IPS-18a (cell line): ENCODE data around the gene GNG14.
"Not testable (repeated sequence)": the region's sequence is repeated elsewhere in the genome, so short reads cannot be mapped to it uniquely, and the experiment has no call there.

Source experiments
- H3K27ac ChIP-seq: one replicate; pipeline ENCODE4 v1.5.1; 2013; ENCODE audit warnings: low read length
- H3K27me3 ChIP-seq: one replicate; pipeline ENCODE4 v1.6.1; 2013; ENCODE audit warnings: mild to moderate bottlenecking, low read length; ENCODE audit not compliant: control insufficient read depth, insufficient read depth
- H3K36me3 ChIP-seq: one replicate; pipeline ENCODE4 v1.6.1; 2013; ENCODE audit warnings: low read depth, low read length; ENCODE audit not compliant: control insufficient read depth
- H3K4me1 ChIP-seq: one replicate; pipeline ENCODE4 v1.6.1; 2013; ENCODE audit warnings: low read depth, low read length; ENCODE audit not compliant: control insufficient read depth
- H3K4me3 ChIP-seq: one replicate; pipeline ENCODE4 v1.5.1; 2013; ENCODE audit warnings: low read length
- H3K9ac ChIP-seq: one replicate; pipeline ENCODE4 v1.6.1; 2013; ENCODE audit warnings: mild to moderate bottlenecking, low read length, moderate library complexity
- H3K9me3 ChIP-seq: one replicate; pipeline ENCODE4 v1.6.1; 2013; ENCODE audit warnings: low read depth, low read length; ENCODE audit not compliant: control insufficient read depth

The GNG14 gene

GRCh38 chr19:12720851-12721655 is 33.3 kb downstream of the GNG14 start:
- no peaks in the 10 kb centered on the region for H3K4me1 ChIP-seq
- peak overlapping the region; percentile 94 for H3K4me3 ChIP-seq
- H3K9me3 ChIP-seq = no peaks in the 10 kb centered on the region
- peak overlapping the region; percentile 97 for H3K9ac ChIP-seq
- no peaks in the 10 kb centered on the region for H3K27me3 ChIP-seq
- peak overlapping the region; percentile 30 for H3K27ac ChIP-seq
- H3K36me3 ChIP-seq = peaks cover 24% of the 10 kb centered on the region

GRCh38 chr19:12721656-12722565 is 34.1 kb downstream of the GNG14 start:
- peaks cover 20% of the 10 kb centered on the region for H3K36me3 ChIP-seq

GRCh38 chr19:12722566-12723380 is 35.0 kb downstream of the GNG14 start:
- Histone ChIP-seq H3K27me3 (no peaks in the 10 kb centered on the region), H3K4me1 (no peaks in the 10 kb centered on the region), H3K36me3 (peaks cover 16% of the 10 kb centered on the region), H3K27ac (peak overlapping the region; percentile 93), H3K9me3 (no peaks in the 10 kb centered on the region), H3K9ac (peak overlapping the region; percentile 97), H3K4me3 (peak overlapping the region; percentile 94)

More at GRCh38 chr19:12721656-12722565, 34.1 kb downstream of the GNG14 start:
- peak overlapping the region; percentile 30 for H3K27ac ChIP-seq
- H3K4me3 ChIP-seq = peak overlapping the region; percentile 94
- peak overlapping the region; percentile 97 for H3K9ac ChIP-seq
- H3K27me3 ChIP-seq = no peaks in the 10 kb centered on the region
- H3K9me3 ChIP-seq = no peaks in the 10 kb centered on the region
- no peaks in the 10 kb centered on the region for H3K4me1 ChIP-seq

GRCh38 chr19:12723381-12723640 is 35.5 kb downstream of the GNG14 start:
- Histone ChIP-seq H3K9me3 (no peaks in the 10 kb centered on the region), H3K4me3 (peak overlapping the region; percentile 94), H3K27me3 (no peaks in the 10 kb centered on the region), H3K9ac (peak overlapping the region; percentile 97), H3K27ac (peak overlapping the region; percentile 93), H3K4me1 (no peaks in the 10 kb centered on the region), H3K36me3 (peaks cover 14% of the 10 kb centered on the region)

- Histone ChIP-seq H3K36me3 (peaks cover 11% of the 10 kb centered on the region), H3K4me3 (peak within 1 kb of the TSS; percentile 94), H3K4me1 (no peaks in the 10 kb centered on the region), H3K9me3 (no peaks in the 10 kb centered on the region), H3K9ac (peak within 1 kb of the TSS; percentile 97), H3K27me3 (no peaks in the 10 kb centered on the region), H3K27ac (peak within 1 kb of the TSS; percentile 93)
Observed at GRCh38 chr19:12723641-12724426, 36.0 kb downstream of the GNG14 start, which contains the start of gene TNPO2. TSS of gene TNPO2 (minus strand) at chr19:12723932. CDS start at chr19:12720977, 2,955 bp downstream.

GRCh38 chr19:12725612-12726011 is 37.8 kb downstream of the GNG14 start:
- not testable (repeated sequence) for H3K4me1 ChIP-seq, H3K27ac ChIP-seq, H3K9ac ChIP-seq, H3K4me3 ChIP-seq, H3K27me3 ChIP-seq, H3K9me3 ChIP-seq
- peaks cover 17% of the 10 kb centered on the region for H3K36me3 ChIP-seq

GRCh38 chr19:12726988-12727316 is 39.2 kb downstream of the GNG14 start:
- peaks cover 21% of the 10 kb centered on the region for H3K36me3 ChIP-seq
- no peak overlapping the region for H3K4me3 ChIP-seq
- H3K4me1 ChIP-seq = no peaks in the 10 kb centered on the region
- no peaks in the 10 kb centered on the region for H3K9me3 ChIP-seq
- H3K27me3 ChIP-seq = no peaks in the 10 kb centered on the region
- H3K27ac ChIP-seq = no peak overlapping the region
- H3K9ac ChIP-seq = no peak overlapping the region

- no peaks in the 10 kb centered on the region for H3K9me3 ChIP-seq
- no peak overlapping the region for H3K27ac ChIP-seq
- H3K9ac ChIP-seq = no peak overlapping the region
- no peaks in the 10 kb centered on the region for H3K27me3 ChIP-seq
- no peaks in the 10 kb centered on the region for H3K4me1 ChIP-seq
- H3K4me3 ChIP-seq = no peak overlapping the region
- H3K36me3 ChIP-seq = peaks cover 21% of the 10 kb centered on the region
Observed at GRCh38 chr19:12727745-12728433, 40.1 kb downstream of the GNG14 start.

GRCh38 chr19:12730064-12730463 is 42.3 kb downstream of the GNG14 start:
- H3K4me3 ChIP-seq = no peak overlapping the region
- H3K4me1 ChIP-seq = peaks cover 4% of the 10 kb centered on the region
- no peaks in the 10 kb centered on the region for H3K27me3 ChIP-seq
- no peak overlapping the region for H3K9ac ChIP-seq
- no peaks in the 10 kb centered on the region for H3K9me3 ChIP-seq
- peaks cover 21% of the 10 kb centered on the region for H3K36me3 ChIP-seq
- H3K27ac ChIP-seq = no peak overlapping the region

GRCh38 chr19:12731337-12731736 is 43.5 kb downstream of the GNG14 start:
- Histone ChIP-seq H3K27ac (no peak overlapping the region), H3K27me3 (no peaks in the 10 kb centered on the region), H3K9me3 (no peaks in the 10 kb centered on the region), H3K9ac (no peak overlapping the region), H3K36me3 (peaks cover 21% of the 10 kb centered on the region), H3K4me3 (no peak overlapping the region), H3K4me1 (peaks cover 4% of the 10 kb centered on the region)
